ENCODE measurements around the gene CLSTN2.
"Not testable (repeated sequence)": the region's sequence is repeated elsewhere in the genome, so short reads cannot be mapped to it uniquely, and the experiment has no call there.

CLSTN2 gene

DNA sequence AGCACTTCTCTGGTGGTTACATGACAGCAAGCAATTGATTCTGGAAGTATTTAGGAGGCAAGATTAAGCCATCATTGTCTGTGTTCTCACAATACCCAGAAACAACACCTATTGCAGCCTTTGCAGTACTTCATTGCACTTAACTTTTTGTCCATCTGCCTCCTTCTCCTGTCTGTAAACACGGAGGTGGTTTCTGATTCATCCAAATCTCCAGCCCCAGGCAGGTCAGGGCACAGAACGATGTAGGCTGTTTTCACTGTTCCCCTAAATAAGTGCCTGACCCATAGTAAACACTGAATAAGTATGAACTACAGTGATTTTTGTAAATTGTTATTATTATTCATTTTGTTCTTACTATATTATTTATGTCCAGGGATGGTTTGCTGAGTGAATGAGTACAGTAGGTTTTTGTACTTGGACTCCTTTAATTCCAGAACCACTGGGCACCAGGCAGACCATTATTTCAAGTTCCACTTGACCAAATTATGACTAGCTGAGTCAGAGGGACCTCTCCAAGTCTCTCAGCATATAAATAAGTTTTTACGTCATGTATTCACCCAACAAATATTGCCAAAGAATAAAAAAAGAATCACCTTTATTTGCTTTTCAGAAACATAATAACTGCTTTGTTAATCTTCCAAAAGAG, 459.6 kb downstream of the CLSTN2 start:
- DNase-seq = no peak

DNA sequence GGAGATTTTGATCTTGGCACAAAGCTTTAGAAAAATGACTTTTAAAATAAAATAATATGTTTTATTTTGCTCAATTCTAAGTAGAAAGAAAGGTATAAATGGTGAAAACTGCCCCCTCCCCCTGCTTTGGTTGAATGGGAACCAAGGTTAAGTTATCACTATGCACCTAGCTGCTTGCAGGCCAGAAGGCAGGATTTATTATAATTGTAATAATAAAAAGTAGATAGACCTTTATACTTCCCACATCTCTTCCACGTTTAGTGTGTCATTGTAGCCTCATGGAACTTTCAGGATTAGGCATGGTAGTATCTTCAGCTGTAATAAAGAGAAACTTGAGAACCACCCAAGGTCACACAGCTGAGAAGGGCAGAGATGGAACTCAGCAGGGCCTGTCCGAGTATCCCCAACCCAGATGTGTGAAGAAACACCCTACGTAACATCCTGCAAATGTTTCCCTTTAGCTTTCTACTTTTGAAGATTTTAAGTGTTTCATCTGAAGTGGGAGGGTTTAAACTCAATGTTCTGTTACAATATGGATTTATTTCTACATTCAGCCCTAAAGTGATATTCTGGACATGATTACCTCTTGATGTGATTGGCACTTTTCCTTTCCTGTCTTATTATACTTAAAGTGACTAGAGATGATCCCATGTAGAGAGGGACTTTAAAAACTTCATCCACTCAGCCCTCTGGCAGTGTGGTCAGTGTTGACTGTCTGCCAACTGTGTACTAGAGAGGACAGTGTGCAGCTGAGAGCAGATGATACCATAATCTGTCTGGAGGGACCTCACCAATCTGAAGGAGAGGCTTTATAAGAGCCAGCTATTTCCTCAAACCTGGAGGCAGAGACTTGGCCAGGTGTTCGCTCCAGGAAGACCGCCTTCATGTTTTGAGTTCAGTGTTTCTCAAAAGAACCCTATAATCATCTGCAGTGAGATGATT, 460.4 kb downstream of the CLSTN2 start:
- DNase-seq = no peak

DNA sequence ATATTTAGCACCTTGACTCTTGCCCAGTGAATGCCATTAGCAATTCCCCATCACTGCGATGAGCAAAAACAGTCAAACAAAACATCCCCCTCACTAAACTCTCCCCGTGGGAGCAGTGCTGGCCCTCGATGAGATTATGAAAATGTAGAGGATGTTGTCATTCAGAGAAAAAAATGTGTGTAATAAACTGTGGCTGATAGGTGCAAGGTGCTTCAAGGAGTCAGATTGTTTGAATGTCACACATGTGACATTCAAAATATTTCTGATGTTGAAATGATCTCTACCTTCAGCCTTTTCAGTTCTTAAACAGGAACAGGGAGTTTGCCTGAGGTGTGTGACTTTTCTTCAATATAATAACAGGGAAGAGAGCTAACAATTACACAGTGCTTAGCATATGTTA, 461.1 kb downstream of the CLSTN2 start:
- DNase-seq = no peak

DNA sequence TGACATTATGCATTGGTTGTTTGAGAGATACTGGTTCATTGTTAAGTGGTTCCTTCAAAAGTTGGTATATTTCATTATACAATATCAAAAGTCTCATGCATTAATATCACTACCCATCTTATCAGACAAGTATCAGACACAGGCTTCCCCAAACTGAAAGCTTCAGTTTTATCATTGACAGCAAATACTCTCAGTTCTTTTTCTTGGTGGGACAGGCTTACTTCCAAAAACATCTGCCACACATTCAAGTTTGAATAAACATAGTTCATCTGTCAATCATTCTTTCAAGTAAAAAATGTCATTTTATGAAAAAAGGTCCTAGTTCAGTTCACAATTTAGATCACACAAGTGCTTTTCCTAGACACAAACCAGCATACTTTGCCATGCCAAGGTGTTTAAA, 462.9 kb downstream of the CLSTN2 start:
- no peak for DNase-seq

DNA sequence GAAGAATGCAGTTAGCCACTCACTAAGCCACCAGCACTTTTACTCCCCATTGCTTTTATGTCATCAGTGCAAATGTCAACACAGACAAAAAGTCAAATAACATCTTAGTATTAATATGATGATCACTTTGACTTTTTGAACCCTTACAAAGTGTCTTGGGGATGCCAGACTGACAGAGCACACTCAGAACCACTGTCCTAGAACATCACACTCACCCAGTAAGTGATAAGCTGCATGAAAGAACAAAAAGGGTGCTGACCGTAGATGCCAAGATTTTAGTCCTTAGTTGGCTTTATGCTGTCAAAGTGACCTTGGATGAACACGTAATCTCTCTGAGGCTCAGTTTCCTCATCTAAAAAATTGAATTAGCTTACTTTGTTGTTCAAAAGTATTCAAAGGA, 463.4 kb downstream of the CLSTN2 start:
- no peak for DNase-seq

DNA sequence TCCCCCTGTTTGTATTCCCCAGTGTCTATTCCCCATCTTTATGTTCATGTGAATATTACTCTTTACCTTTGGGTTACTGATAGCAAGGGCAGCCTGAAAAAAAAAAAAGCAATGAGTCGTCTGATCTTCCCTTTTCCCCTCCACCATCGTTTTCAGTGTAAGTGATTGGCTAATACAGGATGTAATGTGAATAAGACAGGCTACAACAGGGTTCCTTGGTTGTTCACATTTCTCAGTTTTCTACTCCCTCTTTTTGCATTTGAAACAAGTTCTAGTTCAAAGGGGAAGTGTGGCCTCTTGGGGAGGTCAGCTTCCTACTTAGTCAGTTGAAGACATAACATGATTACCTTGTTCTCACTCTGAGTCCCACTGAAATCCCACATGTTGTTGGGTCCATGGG, 464.9 kb downstream of the CLSTN2 start:
- DNase-seq = no peak

DNA sequence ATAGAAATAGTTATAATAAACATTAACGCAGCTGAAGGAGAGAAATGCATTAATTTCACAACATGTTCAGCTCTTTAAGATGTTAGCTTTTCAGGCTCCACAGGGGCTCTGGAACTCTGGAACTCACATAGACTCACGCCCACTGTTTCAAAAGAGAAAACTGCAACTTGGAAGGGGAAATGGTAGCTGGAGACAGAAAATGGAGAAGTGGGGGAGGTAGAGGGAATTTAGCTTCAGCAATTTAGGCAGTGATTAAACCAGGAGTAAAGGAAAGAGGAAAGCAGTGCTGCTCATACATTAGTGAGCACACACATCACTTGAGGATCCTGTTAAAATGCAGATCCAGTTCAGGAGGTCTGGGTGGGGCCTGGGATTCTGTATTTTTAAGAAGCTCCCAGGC, 468.1 kb downstream of the CLSTN2 start:
- DNase-seq = no peak

DNA sequence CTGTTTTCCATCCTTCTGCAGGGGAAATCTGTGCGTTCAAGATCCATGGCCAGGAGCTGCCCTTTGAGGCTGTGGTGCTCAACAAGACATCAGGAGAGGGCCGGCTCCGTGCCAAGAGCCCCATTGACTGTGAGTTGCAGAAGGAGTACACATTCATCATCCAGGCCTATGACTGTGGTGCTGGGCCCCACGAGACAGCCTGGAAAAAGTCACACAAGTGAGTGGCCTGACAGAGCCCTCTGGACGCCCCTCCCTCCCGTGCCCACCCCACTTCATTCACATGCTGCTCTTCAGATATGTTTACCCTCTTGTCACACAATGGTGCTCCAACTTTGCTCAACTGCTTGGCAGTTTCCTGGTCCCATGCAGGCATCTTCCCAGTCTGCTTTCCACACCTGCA, 468.6 kb downstream of the CLSTN2 start:
- DNase-seq = peak; percentile 9

DNA sequence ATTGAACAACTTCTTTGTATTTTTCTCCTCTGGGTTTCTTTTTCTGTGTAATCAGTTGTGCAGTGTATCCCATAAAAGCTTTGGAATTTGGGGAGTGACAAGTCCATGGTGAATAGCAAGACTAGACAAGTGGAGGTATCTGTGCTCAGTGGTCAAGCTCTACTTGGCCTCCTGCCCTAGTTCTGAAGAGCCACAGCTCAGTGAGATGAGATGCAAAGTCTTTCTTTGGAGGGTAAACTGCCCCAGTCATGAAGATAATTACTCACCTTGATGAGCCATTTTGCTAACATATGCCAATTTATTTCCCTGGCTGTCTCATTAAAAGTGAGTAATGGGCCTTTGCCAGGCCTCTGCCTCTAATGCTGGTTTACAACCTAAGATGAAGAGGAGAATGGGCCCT, 471.7 kb downstream of the CLSTN2 start:
- DNase-seq = no peak

DNA sequence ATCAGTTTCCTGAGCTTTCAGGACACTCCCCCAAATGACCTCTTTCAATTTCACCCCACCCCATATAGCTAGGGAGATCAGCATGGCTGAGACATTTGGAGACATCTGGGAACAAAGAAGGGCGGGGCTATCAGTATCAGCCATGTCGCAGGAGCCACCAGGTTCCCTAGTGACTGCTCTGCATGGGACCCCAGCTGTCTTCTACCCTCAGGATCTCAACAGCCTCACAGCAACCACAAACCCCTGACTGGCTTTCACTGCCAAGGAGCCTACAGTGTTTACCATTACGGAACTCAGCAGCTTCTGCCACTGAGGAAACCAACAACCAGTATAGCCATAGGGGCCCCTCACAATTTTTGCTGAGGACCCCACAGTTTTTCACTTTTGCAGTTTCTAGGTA, 473.3 kb downstream of the CLSTN2 start:
- no peak for DNase-seq

DNA sequence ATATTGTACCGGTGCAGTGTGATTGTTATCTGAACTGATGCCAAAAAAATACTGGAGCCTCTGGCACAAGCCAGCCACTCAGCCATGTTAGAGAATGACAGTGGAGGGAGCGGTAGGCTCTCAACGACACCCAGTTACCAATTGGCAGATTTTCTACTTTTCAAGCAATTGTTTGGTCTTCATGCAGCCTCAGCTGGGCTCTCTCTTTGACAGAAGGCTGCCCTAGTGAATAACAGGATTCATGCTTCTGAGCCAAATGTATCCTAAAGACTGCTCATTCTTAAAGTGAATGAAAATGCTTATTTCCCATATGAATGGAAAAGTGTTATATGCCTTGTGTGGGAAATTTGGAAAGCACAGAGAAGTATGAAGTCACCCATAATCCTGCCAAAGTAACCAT, 481.7 kb downstream of the CLSTN2 start:
- DNase-seq = peak; percentile 48

DNA sequence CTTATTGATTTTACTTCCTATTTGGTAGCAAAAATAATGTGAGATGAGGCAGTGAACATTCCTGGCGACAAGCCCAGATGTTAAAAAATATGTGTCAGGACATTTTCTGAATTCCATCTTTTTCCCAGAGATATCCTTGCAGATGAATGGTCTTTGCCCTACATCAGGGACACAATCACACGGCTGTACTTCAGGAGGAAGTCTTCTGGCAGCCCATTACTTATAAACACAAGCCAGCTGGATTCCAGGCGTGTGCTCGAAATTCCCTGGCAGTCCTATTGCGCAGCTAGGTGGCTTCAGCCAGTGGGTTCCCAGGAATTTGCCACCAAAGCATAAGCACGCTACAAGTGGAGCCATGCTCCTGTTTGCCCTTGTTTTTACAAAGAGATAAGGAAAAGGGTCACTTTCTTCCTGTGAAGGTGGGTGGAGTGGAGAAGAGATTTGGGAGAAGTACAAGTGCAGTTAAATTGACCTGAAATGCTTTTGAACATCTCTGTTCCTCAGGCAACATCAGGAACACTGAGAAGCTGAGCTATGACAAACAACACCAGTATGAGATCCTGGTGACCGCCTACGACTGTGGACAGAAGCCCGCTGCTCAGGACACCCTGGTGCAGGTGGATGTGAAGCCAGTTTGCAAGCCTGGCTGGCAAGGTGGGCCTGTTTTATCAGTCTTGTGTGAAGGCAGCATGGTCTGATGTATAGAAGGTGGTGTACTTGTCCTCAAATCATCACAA, 485.8 kb downstream of the CLSTN2 start:
- no peak for DNase-seq

DNA sequence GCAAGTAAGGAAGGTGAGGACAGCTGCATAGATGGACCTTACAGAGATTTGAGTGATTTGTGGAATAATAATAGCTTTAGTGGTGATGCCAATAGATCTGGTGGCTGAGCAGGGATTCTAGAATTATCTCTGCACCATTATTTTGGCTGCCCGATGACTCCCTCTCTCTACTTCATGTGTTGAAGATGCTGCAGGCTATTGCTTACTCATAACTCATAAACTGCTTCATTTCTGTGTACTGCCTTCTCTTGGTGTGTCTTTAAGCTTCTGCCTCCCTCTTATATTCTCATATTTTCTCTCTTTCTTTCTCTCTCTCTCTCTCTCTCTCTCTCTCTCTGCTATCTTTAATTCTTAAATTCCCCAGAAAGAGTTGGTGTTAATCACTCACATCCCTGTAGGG, 486.9 kb downstream of the CLSTN2 start:
- DNase-seq = no peak

DNA sequence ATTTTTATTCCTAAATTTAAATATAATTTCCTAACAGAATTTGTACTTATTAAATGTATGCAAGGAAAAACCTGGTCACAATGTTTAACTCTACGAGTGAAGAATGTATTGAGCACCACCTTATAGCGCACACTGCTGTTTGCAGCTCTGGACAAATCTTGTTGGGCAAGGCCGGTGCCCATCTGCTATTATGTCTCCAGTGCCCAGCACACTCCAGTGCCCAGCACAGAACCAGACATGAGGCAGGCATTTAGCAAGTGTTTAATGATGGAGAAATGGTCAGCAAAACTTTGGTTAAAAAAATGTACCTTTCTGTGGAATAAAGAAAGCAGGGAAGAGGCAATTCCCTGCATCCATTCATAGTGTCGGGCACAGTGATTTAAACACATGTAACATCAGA, 488.2 kb downstream of the CLSTN2 start:
- DNase-seq = no peak

DNA sequence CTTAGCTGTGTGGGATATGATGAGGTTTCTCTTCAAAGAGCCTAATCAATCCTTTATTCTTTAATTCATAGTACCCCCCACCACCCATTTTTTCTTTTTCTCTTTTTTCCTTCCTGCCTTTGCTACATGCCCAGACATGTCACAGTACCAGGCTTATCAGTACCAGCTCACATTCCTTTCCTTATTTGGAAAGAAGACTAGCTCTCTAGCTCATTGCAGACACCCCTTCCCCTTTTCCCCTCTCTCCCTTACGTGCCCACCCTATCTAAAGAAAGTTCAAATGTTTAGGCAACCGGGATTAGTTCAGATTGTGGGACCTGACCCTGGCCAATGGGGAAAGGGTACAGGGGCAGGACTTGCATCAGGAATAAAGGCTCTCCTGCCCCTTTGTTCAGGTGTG, 488.6 kb downstream of the CLSTN2 start:
- DNase-seq = not testable (repeated sequence)

DNA sequence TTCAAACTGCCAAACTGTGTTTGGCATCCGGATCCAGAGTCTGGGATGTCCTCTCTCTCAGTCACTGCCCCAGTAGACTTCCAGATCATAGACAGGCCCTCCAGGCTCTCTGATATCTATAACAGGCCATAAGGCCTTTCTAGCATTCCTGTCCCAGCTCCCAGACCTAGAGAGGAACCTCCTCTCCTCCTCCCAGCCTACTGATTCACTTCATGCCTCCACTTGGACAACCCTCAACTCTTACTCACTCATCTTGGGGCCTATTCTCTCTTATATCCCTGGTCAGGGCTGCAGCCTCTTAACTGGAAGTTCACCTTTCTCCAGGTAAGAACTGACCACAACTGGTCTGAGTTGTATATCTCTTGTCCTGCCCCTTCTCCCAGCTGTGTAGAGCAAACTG, 489.2 kb downstream of the CLSTN2 start:
- DNase-seq = no peak

DNA sequence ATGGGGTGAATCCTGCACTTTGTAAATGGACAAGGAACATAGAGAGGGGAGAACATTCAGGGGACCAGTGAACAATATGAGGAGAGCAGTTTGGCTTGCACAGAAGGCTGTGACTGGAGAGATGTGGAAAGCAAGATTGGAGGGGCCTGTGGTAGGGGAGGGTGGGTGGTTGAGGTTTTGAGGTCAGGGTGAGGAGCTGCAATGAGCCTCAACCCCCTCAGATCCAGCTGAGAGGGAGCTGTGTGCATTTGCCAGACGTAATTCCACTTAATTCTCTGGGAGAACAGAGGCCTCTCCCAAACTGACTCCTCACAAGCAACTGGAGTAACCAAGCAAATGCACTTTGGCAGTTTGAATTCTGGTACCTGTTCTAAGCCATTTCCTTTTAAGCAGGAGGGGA, 489.7 kb downstream of the CLSTN2 start:
- no peak for DNase-seq

DNA sequence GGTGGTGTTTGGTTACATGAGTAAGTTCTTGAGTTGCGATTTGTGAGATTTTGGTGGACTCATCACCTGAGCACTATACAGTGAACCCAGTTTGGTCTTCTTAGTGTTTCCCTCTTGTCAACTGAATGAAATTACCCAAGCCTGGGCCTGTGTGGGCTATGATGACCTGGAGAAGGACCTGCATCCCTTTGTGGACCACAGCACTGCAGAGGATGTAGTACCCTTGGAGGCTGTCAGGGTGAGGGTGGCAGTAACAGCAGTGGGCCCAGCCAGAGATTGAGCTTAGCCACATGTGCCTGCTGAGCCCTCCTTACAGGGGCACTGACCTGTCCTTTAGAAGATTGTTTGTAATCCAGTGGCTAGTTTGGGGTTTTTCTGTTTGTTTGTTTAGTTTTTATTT, 492.8 kb downstream of the CLSTN2 start:
- DNase-seq = no peak

DNA sequence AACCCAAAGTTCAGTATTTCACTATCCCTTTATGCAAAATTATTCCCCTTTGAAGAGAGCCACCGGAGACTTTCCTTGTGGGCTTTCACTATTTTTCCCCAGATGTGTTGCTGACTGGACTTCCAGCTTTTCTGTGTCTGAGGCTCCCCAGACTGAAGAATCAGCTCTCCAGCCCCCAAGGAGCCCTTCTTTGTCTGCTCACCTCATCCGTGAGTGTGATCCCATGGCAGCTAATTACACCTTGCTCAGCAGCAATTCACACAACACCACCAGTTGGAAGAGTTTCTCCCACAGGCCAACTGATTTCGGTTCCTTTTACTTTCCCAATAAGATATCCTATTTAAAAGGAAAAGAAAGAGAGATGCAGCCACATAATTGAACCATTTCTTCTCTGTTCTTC, 493.4 kb downstream of the CLSTN2 start:
- DNase-seq = no peak

DNA sequence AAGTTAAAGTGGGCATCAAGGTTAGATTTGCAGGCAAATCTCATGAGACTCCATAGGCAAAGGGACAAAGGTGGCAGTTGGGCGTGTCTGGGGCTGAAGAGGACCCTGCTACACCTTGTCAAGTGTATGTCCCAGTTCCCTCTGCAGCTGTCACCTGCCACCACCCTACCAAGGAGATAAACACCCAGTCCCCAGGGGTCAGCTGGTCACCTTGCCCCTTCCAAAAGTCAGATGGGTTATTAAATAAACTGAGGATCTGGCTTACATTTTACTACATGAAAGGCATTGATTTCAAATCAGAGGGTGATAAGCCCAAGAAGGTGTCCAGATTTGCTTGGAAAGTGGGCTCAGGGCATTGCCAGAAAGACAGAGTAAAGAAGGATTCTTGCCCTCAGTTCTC, 494.8 kb downstream of the CLSTN2 start:
- DNase-seq = no peak

DNA sequence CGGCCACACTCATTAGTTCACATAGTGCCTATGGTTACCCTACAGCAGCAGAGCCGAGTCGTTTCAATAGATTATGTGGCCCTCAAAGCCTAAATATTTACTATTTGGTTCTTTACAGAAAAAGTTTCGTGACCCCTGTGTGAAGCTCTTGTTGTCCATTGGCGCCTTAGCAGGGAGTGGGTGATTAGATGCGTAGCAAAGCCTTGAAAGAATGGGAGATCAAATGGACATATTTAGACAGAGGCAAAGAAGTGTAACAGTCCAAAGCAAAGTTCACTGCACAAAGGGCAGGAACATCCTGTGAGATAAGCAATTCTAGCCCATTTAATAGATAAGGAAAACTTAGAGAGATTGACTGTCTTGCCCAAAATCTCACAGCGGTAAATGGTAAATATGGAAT, 495.5 kb downstream of the CLSTN2 start:
- no peak for DNase-seq

DNA sequence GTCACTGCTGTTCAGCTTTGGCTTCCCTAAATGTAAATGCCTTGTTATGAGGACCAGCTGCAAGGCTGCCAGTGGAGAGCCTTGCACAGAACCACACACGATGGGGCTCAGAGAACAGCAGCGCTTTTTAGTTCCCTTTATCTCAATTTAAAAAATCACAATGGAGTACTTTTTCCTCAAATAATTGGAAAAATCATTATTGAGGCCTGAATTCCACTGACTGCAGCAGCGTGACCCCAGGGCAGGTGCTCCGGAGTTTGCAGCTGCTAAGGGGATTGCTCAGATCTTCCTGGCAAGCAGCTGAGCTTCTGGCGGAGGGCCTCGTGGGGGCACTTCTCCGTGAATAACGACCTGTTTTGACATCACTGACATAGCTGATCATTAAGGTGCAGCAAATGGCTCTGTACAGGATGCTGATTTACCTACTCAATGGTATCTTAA, 497.3 kb downstream of the CLSTN2 start:
- DNase-seq = peak; percentile 70

DNA sequence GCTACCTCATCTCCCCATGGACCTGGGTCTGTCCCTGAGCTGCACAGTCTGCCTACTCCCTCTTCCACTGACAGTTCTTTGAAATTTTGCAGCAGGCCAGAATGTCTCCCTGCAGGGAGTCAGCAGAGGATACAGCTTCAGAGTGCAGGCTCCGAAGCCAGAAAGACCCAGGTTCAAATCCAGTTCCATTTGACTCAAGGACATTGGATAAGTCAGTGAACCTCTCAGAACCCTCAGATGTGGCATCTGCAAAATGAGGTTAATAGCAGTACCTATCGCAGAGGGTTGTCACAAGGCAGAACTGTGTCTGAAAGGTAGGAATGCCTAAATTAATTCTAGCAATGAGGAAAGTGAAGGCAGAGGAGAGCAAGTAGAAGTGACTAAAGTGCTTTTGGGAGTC, 498.4 kb downstream of the CLSTN2 start:
- DNase-seq = no peak

All from NCI-H1092 (cell line).